ENCODE results near the gene MAB21L4.

MAB21L4 gene

DNA sequence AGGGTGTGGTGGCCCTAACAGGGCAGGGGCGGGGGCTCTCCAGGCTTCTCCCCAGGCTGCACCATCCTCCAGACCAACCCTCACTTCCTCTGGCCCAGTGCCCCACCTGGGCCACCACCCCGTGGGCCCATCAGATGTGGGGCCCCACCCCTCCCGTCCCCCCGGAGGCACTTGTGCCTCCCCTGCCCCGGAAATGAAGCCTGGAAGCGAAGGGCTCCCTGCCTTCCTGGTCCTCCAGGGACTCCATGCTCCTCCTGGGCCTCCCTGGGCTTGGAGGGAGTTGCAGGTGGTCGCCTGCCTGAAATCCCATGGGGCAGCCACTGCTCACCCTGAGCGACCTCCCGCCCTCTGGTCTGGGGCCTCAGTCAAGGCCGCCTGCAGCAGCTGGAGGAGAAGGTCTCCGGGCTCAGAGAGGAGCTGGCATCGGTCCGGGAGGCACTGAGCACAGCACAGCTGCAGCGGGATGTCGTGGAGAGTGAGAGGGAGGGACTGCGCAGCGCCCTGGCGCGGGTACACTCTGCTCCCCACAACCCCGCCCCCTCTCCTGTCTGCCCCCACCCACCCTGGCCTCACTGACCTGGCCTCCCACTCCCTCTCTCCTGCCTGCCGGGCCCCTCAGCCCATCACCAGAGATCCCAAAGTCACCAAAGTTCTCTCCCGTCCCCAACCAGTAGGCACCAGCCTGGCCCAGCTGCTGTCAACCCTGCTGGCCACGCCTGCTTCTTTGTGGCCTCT lies 38.2 kb upstream of the MAB21L4 start (continued):
- TF ChIP-seq ZNF202 (tag by site-specific recombination; IDR thresholded peaks at IDR 0.05; ENCODE audit: borderline replicate concordance) = no peak
- no peak for TF ChIP-seq ZNF341 (tag by site-specific recombination; IDR thresholded peaks at IDR 0.05; ENCODE audit: low read depth)
- TF ChIP-seq ZNF211 (tag by site-specific recombination; IDR thresholded peaks at IDR 0.05; ENCODE audit: low read depth) = no peak

DNA sequence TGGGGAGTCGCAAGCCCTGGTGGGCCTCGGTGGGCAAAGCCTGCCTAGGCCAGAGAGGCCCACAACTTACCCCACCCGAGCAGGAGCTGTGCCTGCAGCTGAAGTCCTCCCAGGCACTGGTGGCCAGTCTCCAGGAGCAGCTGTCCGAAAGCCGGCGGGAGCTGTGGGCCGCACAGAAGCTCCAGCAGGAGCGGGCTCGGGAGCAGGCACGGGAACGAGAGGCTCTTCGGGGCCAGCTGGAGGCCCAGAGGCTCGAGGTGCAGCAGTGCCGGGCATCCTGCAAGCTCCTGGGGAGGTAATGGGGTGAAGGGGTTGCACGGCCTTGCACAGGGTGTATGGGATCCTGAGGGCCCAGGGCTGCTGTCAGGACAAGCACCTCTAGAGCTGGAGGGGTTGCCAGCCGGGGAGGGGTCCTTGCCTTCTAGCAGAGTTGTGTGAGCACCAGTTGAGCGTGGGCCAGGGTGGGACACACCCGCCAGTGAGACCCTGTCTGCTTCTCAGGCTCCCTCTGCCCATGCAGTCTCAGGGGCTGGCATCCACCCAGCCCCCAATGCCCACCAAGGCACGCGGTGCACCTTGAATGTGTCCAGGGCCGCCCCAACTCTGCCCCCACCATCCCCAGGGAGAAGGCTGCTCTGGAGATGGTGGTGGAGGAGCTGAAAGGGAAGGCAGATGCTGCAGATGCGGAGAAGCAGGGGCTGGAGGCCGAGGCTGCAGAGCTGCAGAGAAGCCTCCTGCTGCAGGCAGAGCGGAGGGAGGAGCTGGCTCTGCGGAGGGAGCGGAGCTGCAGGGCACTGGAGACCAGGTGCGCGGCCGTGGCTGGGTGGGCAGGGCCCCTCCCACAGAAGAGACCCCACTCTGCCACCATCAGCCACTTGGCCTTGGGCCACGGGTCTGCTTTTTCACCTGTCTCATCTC lies 37.4 kb upstream of the MAB21L4 start:
- ChIA-PET CTCF (interaction anchor here (1.7 kb wide), 1 partner anchor 19 kb away, joined by 7 read pairs; no protein-coding TSS in a partner anchor), POLR2A (no interaction called here)
- Histone ChIP-seq H3K36me3 (ENCODE audit: control insufficient read depth in 2 of 2, insufficient read depth in 1 of 2, low read length in 2 of 2) (no peaks in the 10 kb centered on the region), H3K4me1 (ENCODE audit: control insufficient read depth, insufficient read depth, low read length) (no peaks in the 10 kb centered on the region), H3K4me3 (ENCODE audit: low read depth, low read length) (no peak overlapping the region), H3K27ac (ENCODE audit: extremely low read depth, low read depth, low read length) (no peak overlapping the region), H3K9me3 (ENCODE audit: control insufficient read depth, insufficient read depth, low read depth, low read length) (no peaks in the 10 kb centered on the region)
- TF ChIP-seq ZNF146 (tag by site-specific recombination; IDR thresholded peaks at IDR 0.05) (no peak), ZEB2 (tag by site-specific recombination; IDR thresholded peaks at IDR 0.05) (no peak), ZNF701 (tag by site-specific recombination; IDR thresholded peaks at IDR 0.05) (no peak)
- TF ChIP-seq, protein P1, sequence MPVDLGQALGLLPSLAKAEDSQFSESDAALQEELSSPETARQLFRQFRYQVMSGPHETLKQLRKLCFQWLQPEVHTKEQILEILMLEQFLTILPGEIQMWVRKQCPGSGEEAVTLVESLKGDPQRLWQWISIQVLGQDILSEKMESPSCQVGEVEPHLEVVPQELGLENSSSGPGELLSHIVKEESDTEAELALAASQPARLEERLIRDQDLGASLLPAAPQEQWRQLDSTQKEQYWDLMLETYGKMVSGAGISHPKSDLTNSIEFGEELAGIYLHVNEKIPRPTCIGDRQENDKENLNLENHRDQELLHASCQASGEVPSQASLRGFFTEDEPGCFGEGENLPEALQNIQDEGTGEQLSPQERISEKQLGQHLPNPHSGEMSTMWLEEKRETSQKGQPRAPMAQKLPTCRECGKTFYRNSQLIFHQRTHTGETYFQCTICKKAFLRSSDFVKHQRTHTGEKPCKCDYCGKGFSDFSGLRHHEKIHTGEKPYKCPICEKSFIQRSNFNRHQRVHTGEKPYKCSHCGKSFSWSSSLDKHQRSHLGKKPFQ (tag by site-specific recombination; IDR thresholded peaks at IDR 0.05) = no peak

DNA sequence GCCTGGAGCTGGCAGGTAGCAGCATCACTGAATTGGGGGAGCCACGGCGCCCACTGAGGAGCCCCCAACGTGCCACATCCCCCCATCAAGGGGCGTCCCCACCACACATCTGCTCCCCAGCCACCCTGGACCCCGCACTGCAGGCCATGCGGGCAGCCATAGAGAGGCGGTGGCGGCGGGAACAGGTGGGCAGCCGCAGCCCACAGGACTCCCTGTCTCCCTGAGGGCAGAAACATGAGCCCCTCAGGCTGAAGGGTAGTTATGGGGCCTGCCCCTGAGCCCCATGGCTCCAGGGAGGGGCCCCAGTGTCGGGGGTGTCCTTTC lies 36.7 kb upstream of the MAB21L4 start:
- ChIA-PET CTCF (interaction anchor here (1.7 kb wide), 1 partner anchor 18 kb away, joined by 7 read pairs; no protein-coding TSS in a partner anchor), POLR2A (no interaction called here)
- Histone ChIP-seq H3K27ac (ENCODE audit: extremely low read depth, low read depth, low read length) (no peak overlapping the region), H3K9me3 (ENCODE audit: control insufficient read depth, insufficient read depth, low read depth, low read length) (no peaks in the 10 kb centered on the region), H3K4me3 (ENCODE audit: low read depth, low read length) (no peak overlapping the region), H3K36me3 (ENCODE audit: control insufficient read depth in 2 of 2, insufficient read depth in 1 of 2, low read length in 2 of 2) (no peaks in the 10 kb centered on the region), H3K4me1 (ENCODE audit: control insufficient read depth, insufficient read depth, low read length) (no peaks in the 10 kb centered on the region)
- no peak for TF ChIP-seq SCRT1 (tag by site-specific recombination; IDR thresholded peaks at IDR 0.05; ENCODE audit: borderline replicate concordance)
- no peak for TF ChIP-seq ZNF112 (tag by site-specific recombination; IDR thresholded peaks at IDR 0.05)
- TF ChIP-seq, protein P2, sequence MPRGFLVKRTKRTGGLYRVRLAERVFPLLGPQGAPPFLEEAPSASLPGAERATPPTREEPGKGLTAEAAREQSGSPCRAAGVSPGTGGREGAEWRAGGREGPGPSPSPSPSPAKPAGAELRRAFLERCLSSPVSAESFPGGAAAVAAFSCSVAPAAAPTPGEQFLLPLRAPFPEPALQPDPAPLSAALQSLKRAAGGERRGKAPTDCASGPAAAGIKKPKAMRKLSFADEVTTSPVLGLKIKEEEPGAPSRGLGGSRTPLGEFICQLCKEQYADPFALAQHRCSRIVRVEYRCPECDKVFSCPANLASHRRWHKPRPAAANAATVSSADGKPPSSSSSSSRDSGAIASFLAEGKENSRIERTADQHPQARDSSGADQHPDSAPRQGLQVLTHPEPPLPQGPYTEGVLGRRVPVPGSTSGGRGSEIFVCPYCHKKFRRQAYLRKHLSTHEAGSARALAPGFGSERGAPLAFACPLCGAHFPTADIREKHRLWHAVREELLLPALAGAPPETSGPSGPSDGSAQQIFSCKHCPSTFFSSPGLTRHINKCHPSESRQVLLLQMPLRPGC (tag by site-specific recombination; IDR thresholded peaks at IDR 0.05) = no peak
- TF ChIP-seq, protein P3, sequence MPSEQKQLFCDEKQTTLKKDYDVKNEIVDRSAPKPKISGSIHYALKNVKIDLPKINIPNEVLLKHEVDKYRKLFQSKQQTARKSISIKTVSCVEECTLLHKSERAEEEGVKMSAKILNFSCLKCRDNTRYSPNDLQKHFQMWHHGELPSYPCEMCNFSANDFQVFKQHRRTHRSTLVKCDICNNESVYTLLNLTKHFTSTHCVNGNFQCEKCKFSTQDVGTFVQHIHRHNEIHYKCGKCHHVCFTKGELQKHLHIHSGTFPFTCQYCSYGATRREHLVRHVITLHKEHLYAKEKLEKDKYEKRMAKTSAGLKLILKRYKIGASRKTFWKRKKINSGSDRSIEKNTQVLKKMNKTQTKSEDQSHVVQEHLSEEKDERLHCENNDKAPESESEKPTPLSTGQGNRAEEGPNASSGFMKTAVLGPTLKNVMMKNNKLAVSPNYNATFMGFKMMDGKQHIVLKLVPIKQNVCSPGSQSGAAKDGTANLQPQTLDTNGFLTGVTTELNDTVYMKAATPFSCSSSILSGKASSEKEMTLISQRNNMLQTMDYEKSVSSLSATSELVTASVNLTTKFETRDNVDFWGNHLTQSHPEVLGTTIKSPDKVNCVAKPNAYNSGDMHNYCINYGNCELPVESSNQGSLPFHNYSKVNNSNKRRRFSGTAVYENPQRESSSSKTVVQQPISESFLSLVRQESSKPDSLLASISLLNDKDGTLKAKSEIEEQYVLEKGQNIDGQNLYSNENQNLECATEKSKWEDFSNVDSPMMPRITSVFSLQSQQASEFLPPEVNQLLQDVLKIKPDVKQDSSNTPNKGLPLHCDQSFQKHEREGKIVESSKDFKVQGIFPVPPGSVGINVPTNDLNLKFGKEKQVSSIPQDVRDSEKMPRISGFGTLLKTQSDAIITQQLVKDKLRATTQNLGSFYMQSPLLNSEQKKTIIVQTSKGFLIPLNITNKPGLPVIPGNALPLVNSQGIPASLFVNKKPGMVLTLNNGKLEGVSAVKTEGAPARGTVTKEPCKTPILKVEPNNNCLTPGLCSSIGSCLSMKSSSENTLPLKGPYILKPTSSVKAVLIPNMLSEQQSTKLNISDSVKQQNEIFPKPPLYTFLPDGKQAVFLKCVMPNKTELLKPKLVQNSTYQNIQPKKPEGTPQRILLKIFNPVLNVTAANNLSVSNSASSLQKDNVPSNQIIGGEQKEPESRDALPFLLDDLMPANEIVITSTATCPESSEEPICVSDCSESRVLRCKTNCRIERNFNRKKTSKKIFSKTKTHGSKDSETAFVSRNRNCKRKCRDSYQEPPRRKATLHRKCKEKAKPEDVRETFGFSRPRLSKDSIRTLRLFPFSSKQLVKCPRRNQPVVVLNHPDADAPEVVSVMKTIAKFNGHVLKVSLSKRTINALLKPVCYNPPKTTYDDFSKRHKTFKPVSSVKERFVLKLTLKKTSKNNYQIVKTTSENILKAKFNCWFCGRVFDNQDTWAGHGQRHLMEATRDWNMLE (tag by site-specific recombination; conservative IDR thresholded peaks at IDR 0.05; ENCODE audit: low read depth) = no peak
- no peak for TF ChIP-seq YY2 (tag by site-specific recombination; IDR thresholded peaks at IDR 0.05)
- TF ChIP-seq ZNF654 (tag by site-specific recombination; IDR thresholded peaks at IDR 0.05; ENCODE audit: low read depth) = no peak
- TF ChIP-seq, protein P4, sequence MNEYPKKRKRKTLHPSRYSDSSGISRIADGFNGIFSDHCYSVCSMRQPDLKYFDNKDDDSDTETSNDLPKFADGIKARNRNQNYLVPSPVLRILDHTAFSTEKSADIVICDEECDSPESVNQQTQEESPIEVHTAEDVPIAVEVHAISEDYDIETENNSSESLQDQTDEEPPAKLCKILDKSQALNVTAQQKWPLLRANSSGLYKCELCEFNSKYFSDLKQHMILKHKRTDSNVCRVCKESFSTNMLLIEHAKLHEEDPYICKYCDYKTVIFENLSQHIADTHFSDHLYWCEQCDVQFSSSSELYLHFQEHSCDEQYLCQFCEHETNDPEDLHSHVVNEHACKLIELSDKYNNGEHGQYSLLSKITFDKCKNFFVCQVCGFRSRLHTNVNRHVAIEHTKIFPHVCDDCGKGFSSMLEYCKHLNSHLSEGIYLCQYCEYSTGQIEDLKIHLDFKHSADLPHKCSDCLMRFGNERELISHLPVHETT (tag by site-specific recombination; IDR thresholded peaks at IDR 0.05) = no peak
- no peak for TF ChIP-seq ZNF138 (tag by site-specific recombination; IDR thresholded peaks at IDR 0.05; ENCODE audit: borderline replicate concordance)
- TF ChIP-seq ZNF416 (tag by site-specific recombination; IDR thresholded peaks at IDR 0.05) = no peak
